ENCODE data around the gene ARHGEF16.

ARHGEF16 gene

DNA sequence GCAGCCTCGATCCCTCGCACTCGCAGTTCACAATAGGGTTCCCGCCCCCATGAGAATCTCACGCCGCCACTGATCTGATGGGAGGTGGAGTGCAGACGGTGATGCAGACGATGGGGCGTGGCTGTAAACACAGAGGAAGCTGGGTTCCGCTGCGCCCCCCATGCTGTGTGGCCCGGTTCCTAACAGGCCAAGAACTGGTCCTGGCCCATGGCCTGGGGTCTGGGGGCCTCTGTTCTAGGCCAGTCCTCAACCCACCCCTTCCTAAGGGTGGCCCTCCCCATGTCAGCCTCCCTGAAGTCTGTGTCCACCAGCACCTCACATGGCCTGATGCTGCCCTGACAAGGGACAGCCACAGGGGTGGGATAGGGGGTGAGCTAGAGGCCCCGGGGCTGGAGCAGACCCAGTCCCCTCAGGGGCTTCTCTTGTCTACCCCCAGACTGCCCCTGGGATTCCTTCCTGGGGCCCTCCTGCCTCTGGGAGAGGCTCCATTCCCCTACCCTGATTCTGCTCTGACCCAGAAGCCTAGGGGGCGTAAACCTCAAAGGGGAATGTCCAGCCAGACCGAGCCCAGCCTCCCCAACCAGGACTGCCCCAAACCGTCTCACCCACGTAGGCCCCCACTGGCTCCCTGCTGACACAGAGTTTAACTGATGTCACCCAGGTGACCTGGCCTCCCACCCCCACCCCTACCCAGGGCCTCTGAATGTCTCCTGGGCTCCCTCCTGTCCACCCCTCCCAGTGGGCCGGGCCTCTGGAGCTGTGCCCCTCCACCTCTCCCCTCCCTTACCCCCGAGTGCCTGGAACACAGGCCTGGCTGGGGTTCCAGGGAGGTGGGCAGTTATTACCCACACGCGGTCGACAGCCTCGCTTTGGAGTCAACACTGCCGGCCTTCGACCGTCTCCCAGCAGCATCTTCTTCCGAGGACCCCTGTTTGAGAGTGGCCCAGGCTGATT, 14.8 kb upstream of the ARHGEF16 start:
- DNase-seq = no peak

DNA sequence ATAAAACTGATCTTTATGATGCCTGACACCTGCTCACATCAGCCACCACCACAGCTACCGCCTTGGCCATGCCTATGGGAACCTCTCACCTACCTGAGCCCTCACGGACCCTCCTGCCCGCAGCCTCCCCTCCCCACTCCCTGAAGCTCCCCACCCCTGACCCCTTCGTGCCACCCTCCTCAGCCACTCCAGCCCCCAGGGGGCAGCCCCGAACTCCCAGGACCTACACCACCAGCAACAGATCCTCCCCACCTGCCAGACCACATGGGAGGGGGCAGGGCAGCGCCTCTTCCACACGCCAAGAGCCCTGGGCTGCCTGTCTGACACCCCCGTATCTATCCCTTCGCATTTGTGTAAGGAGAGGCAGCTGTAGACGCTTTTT, 14.2 kb upstream of the ARHGEF16 start:
- DNase-seq = no peak

- no peak for DNase-seq
Measured at GRCh38 chr1:3440711-3441409, 13.6 kb upstream of the ARHGEF16 start.

- DNase-seq = no peak
Measured at GRCh38 chr1:3441410-3441847, 13.0 kb upstream of the ARHGEF16 start.

GRCh38 chr1:3441880-3442279, 12.6 kb upstream of the ARHGEF16 start:
- no peak for DNase-seq

- DNase-seq = no peak
Measured at GRCh38 chr1:3442331-3442730, 12.1 kb upstream of the ARHGEF16 start.

GRCh38 chr1:3442901-3443300, 11.6 kb upstream of the ARHGEF16 start:
- no peak for DNase-seq

GRCh38 chr1:3443807-3444206, 10.7 kb upstream of the ARHGEF16 start:
- DNase-seq = no peak

DNA sequence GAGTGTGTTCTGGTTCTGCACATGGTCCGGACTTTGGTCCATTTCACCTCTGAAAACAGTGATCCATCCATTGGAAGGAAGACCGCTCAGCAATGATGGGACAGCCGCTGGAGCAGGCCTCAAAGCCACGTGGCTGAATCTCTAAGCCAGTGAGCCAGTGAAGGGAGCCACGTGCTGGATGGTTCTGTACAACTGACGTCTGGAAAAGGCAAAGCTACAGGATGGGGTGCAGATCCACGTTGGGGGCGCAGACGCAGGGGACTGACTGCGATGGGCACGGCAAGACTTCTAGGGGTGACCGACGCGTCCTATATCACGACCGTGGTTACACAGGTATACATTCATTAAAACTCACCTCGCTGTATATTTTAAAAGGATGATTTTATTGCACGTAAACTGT, 10.2 kb upstream of the ARHGEF16 start:
- DNase-seq = no peak

- no peak for DNase-seq
Measured at GRCh38 chr1:3444736-3445135, 9.7 kb upstream of the ARHGEF16 start.

GRCh38 chr1:3450202-3450863, 4.1 kb upstream of the ARHGEF16 start:
- DNase-seq = no peak

- DNase-seq = no peak
Measured at GRCh38 chr1:3450983-3451382, 3.5 kb upstream of the ARHGEF16 start.

DNA sequence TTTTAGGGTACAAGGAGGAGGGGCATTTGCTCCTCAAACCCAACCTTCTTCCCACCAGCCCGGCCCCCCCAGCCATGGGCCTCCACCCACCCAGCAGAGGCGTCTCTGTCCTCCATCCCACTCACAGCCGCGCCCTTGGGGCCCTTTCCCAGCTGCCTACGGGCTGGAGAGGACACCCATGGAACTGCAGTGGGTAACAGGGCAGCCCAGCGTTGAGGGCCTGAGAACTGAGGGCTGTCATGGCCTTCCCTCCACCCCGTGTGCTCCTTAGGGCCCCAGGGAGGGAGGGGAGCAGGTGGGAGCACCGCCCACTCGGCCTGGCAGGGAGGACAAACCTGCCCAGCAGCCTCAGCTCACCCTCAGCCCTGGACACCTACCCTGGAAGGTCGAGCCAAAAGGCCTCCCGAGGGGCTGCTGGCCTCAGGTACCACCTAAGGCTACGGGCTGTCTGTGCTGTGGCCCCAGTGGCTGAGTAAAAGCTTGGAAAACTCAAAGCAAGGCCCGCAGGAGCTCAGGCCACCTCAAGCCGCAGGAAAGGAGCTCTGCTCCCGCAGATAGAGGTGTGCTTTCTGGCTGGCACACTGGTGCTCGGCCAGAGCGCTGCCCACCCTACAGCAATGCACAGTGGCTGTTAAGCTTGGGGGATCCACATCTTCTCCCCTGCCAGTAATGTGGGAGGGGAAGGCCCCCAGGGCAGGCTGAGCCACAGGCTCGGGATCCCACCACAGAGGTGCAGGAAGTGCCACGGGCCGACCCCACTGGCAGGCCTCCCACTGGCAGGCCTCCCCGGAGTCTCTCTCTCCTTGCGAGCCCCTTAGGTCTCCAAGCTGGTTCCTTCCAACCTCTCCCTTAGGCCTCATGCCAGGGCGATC, 2.2 kb upstream of the ARHGEF16 start:
- DNase-seq = no peak

- DNase-seq = no peak
Measured at GRCh38 chr1:3452866-3453175, 1.6 kb upstream of the ARHGEF16 start.

- no peak for DNase-seq
Measured at GRCh38 chr1:3453203-3453761, 1.2 kb upstream of the ARHGEF16 start.

GRCh38 chr1:3454811-3455618, 550 bp downstream of the ARHGEF16 start:
- no peak for DNase-seq

DNA sequence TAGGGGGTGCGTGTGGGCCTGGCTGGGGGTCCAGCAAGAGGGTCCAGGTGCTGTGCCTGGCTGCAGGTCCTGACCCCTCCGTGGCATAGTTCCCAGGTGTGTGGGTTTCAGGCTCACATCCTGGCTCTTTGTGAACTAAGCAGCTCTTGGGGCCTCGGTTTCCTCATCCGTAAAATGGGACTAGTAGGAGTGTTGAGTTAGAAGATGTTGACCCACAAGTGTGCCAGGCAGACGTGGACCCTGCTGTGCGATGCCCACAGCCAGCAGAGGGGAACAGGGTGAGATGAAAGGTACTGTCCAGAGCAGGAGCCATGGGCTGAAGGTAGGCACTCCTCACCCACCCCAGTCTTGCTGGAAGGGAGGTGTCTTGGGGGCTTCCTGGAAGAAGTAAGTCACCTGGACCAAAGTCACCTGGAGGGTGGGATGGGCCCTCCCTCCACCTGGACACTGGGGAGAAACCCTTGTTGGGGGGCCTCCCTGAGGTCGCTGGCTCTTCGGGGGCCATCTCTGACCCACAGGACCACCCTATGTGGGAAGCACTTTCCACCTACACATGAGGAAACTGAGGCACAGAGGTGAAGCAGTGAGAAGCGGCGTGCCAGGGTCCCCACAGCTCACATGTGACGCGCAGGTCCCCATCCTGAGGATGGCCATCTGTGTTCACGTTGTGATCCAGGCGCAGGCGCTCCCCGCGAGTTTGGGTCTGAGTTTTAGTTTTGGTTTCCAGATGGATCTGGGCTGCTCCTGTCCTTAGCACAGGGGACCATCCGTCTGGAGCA, 1.4 kb downstream of the ARHGEF16 start:
- no peak for DNase-seq

GRCh38 chr1:3456449-3456963, 2.0 kb downstream of the ARHGEF16 start:
- DNase-seq = no peak

- DNase-seq = no peak
Measured at GRCh38 chr1:3456964-3457909, 2.8 kb downstream of the ARHGEF16 start.

Data from SIG-M5 (cell line).